Panc1 (cell line): ENCODE data around the gene LRRC10B.

Experiments
- POLR2AphosphoS5 ChIP-seq: IDR thresholded peaks from 2 replicates; pipeline ENCODE4 v1.6.1; 2012; ENCODE audit warnings: mild to moderate bottlenecking, low read depth, low read length, moderate library complexity
- TCF7L2 ChIP-seq: IDR thresholded peaks from 2 replicates; pipeline ENCODE4 v1.6.1; 2011; ENCODE audit warnings: mild to moderate bottlenecking, low read depth, low read length, inconsistent platforms
- TF ChIP-seq, protein P1 (sequence below): fragments of 450-650 bp; IDR thresholded peaks from 2 replicates; pipeline ENCODE4 v1.5.1; 2017; ENCODE audit warnings: mild to moderate bottlenecking
- TF ChIP-seq, protein P2 (sequence below), 2 experiments: IDR thresholded peaks; 2 replicates each; pipeline ENCODE4 v1.6.1; 2011 to 2012; ENCODE audit warnings: low read depth in 2 of 2, control low read depth in 1 of 2, low read length in 1 of 2, mild to moderate bottlenecking in 1 of 2, moderate library complexity in 1 of 2; ENCODE audit not compliant: insufficient read depth in 1 of 2

DNA sequence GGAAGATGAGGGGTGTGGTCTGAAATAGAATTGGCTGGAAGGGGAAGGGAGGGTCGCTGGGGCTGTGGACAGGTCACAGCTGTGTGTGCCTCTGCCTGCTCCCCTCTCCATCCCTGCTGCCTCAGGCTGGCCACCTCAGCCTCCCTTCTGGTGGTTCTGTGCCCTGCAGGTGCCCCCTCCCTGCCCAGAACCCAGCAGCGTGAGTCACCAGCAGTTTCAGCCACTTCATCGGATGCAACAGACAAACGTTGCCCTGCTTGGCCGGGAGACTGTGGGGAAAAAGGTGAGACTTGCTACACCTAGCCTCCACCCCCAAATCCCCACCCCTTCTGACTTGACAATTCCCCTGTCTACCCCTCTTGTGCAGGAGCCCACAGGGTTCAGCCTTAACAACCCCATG, 21.8 kb upstream of the LRRC10B start:
- TF ChIP-seq, protein P1, sequence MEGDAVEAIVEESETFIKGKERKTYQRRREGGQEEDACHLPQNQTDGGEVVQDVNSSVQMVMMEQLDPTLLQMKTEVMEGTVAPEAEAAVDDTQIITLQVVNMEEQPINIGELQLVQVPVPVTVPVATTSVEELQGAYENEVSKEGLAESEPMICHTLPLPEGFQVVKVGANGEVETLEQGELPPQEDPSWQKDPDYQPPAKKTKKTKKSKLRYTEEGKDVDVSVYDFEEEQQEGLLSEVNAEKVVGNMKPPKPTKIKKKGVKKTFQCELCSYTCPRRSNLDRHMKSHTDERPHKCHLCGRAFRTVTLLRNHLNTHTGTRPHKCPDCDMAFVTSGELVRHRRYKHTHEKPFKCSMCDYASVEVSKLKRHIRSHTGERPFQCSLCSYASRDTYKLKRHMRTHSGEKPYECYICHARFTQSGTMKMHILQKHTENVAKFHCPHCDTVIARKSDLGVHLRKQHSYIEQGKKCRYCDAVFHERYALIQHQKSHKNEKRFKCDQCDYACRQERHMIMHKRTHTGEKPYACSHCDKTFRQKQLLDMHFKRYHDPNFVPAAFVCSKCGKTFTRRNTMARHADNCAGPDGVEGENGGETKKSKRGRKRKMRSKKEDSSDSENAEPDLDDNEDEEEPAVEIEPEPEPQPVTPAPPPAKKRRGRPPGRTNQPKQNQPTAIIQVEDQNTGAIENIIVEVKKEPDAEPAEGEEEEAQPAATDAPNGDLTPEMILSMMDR = no peak
- TF ChIP-seq POLR2AphosphoS5 (no peak), TCF7L2 (no peak)
- TF ChIP-seq, protein P2, sequence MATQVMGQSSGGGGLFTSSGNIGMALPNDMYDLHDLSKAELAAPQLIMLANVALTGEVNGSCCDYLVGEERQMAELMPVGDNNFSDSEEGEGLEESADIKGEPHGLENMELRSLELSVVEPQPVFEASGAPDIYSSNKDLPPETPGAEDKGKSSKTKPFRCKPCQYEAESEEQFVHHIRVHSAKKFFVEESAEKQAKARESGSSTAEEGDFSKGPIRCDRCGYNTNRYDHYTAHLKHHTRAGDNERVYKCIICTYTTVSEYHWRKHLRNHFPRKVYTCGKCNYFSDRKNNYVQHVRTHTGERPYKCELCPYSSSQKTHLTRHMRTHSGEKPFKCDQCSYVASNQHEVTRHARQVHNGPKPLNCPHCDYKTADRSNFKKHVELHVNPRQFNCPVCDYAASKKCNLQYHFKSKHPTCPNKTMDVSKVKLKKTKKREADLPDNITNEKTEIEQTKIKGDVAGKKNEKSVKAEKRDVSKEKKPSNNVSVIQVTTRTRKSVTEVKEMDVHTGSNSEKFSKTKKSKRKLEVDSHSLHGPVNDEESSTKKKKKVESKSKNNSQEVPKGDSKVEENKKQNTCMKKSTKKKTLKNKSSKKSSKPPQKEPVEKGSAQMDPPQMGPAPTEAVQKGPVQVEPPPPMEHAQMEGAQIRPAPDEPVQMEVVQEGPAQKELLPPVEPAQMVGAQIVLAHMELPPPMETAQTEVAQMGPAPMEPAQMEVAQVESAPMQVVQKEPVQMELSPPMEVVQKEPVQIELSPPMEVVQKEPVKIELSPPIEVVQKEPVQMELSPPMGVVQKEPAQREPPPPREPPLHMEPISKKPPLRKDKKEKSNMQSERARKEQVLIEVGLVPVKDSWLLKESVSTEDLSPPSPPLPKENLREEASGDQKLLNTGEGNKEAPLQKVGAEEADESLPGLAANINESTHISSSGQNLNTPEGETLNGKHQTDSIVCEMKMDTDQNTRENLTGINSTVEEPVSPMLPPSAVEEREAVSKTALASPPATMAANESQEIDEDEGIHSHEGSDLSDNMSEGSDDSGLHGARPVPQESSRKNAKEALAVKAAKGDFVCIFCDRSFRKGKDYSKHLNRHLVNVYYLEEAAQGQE (IDR thresholded peaks at IDR 0.05; ENCODE audit: insufficient read depth in 1 of 2, low read depth in 2 of 2, low read length in 1 of 2) = no peak
